ENCODE data around the gene RAPGEF1.

The RAPGEF1 gene

GRCh38 chr9:131721076-131721475, 18.8 kb downstream of the RAPGEF1 start:
- TF ChIP-seq POLR2AphosphoS5 (IDR thresholded peaks at IDR 0.05; ENCODE audit: low read depth) (no peak), CTCF (IDR thresholded peaks at IDR 0.05; ENCODE audit: insufficient read depth, low read length) (no peak), GABPA (IDR thresholded peaks at IDR 0.05; ENCODE audit: low read depth) (no peak), SPI1 (IDR thresholded peaks at IDR 0.05; ENCODE audit: borderline replicate concordance, low read depth) (no peak)
- TF ChIP-seq, protein P1, sequence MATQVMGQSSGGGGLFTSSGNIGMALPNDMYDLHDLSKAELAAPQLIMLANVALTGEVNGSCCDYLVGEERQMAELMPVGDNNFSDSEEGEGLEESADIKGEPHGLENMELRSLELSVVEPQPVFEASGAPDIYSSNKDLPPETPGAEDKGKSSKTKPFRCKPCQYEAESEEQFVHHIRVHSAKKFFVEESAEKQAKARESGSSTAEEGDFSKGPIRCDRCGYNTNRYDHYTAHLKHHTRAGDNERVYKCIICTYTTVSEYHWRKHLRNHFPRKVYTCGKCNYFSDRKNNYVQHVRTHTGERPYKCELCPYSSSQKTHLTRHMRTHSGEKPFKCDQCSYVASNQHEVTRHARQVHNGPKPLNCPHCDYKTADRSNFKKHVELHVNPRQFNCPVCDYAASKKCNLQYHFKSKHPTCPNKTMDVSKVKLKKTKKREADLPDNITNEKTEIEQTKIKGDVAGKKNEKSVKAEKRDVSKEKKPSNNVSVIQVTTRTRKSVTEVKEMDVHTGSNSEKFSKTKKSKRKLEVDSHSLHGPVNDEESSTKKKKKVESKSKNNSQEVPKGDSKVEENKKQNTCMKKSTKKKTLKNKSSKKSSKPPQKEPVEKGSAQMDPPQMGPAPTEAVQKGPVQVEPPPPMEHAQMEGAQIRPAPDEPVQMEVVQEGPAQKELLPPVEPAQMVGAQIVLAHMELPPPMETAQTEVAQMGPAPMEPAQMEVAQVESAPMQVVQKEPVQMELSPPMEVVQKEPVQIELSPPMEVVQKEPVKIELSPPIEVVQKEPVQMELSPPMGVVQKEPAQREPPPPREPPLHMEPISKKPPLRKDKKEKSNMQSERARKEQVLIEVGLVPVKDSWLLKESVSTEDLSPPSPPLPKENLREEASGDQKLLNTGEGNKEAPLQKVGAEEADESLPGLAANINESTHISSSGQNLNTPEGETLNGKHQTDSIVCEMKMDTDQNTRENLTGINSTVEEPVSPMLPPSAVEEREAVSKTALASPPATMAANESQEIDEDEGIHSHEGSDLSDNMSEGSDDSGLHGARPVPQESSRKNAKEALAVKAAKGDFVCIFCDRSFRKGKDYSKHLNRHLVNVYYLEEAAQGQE (IDR thresholded peaks at IDR 0.05; ENCODE audit: insufficient replicate concordance, low read depth): no peak
- DNase-seq (ENCODE audit: low read depth in 1 of 2, low spot score in 1 of 2): no peak
- H3K27me3 ChIP-seq (ENCODE audit: insufficient read depth, poor library complexity, severe bottlenecking): no peaks in the 10 kb centered on the region
- no peak overlapping the region for H3K27ac ChIP-seq (replicated peaks)
- no peak overlapping the region for H3K4me3 ChIP-seq (replicated peaks; ENCODE audit: insufficient read depth, low read length)

DNA sequence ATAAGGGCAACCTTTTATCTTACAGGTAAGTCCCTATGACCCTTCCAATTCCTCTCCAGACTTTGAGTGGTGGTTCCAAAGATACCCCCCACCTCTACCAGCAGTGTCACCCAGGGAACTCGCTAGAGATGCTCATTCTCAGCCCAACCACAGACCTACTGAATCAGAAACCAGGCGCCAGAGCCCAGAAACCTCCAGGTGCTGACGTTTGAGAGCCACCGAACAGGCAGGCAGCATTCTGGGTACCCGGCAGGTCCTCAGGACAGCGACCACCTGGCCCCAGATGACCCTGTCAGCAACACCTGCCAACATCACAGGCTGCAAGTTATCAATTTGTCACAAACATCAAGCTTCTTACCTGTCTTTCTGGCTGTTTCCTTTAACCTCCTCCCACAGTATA, 19.5 kb downstream of the RAPGEF1 start:
- DNase-seq (ENCODE audit: low read depth in 1 of 2, low spot score in 1 of 2): no peak
- Histone ChIP-seq H3K27me3 (ENCODE audit: insufficient read depth, poor library complexity, severe bottlenecking) (no peaks in the 10 kb centered on the region), H3K27ac (replicated peaks) (no peak overlapping the region), H3K4me3 (replicated peaks; ENCODE audit: insufficient read depth, low read length) (no peak overlapping the region)
- TF ChIP-seq SPI1 (IDR thresholded peaks at IDR 0.05; ENCODE audit: borderline replicate concordance, low read depth) (no peak), GABPA (IDR thresholded peaks at IDR 0.05; ENCODE audit: low read depth) (no peak), CTCF (IDR thresholded peaks at IDR 0.05; ENCODE audit: insufficient read depth, low read length) (no peak), POLR2AphosphoS5 (IDR thresholded peaks at IDR 0.05; ENCODE audit: low read depth) (no peak)
- TF ChIP-seq, protein P1 (IDR thresholded peaks at IDR 0.05; ENCODE audit: insufficient replicate concordance, low read depth): no peak

DNA sequence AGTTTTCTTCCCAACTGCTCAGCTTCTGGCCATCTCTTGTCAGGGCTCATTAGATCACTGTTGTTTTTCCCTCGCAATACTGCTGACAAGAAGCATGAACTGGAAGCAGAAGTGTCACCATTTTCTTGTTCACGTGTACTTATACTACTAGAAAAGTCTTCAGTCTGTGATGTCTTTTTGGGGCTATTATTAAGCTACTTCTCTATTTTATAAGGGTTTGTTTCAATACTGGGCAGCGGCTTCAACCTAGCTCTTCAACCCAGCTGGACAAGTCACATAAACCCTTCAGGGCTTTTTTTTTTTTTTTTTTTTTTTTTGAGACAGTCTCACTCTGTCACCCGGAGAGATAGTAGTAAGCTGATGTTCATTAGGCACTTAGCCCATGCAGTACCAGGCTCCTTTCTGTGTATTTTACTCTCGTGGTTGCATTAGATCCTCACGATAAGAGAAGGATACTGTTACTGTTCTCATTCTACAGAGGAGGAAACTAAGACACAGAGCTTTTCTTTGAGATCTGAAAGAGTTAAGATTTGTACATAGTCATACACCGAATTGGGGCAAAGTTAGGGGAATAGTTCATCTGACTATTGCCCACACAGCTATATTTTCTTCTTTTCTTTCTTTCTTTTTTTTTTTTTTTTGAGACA, 20.5 kb downstream of the RAPGEF1 start:
- no peaks in the 10 kb centered on the region for H3K27me3 ChIP-seq (ENCODE audit: insufficient read depth, poor library complexity, severe bottlenecking)
- H3K4me3 ChIP-seq (replicated peaks; ENCODE audit: insufficient read depth, low read length): no peak overlapping the region
- DNase-seq (ENCODE audit: low read depth in 1 of 2, low spot score in 1 of 2): no peak
- TF ChIP-seq, protein P1 (IDR thresholded peaks at IDR 0.05; ENCODE audit: insufficient replicate concordance, low read depth): no peak
- TF ChIP-seq GABPA (IDR thresholded peaks at IDR 0.05; ENCODE audit: low read depth): no peak
- no peak for TF ChIP-seq SPI1 (IDR thresholded peaks at IDR 0.05; ENCODE audit: borderline replicate concordance, low read depth)
- no peak for TF ChIP-seq POLR2AphosphoS5 (IDR thresholded peaks at IDR 0.05; ENCODE audit: low read depth)
- TF ChIP-seq CTCF (IDR thresholded peaks at IDR 0.05; ENCODE audit: insufficient read depth, low read length): no peak
- no peak overlapping the region for H3K27ac ChIP-seq (replicated peaks)
